ENCODE measurements around the gene PDE3A. TPM values are rescaled to one million over a fixed set of nuclear protein-coding genes. Genes with fewer than 3 reads are reported as not detected.

The PDE3A gene
- total and polyA plus RNA-seq, 2 experiments from 2014 or later: 11.1 to 61.6 TPM

DNA sequence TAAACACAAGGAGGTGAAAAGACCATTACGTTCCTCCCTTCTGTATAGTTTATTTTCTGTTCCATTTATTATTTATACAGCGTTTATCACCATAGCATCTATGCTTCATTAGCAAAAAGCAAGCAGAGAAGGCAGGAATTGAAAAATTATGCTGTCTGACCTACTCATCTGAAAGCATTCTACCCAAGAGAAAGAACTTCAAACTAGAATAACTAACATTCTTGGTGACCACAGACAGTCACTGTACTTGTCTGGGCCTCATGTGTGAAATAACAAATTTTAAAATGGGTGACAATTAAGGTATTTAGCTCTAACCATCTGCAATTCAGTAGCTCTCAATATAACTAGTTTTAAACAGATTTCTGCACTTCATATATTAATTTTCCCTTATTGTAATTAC, 29.3 kb upstream of the PDE3A start:
- H3K4me3 ChIP-seq: no peak overlapping the region
- H2AFZ ChIP-seq: no peak overlapping the region
- H3K27me3 ChIP-seq: no peaks in the 10 kb centered on the region
- 73% methylated on average over 2 of the region's 2 CpGs for WGBS (ENCODE audit: low lambda C conversion rate, missing lambda C conversion rate)
- H3K9me3 ChIP-seq (ENCODE audit: low read depth): no peaks in the 10 kb centered on the region
- no peaks in the 10 kb centered on the region for H3K4me1 ChIP-seq (ENCODE audit: insufficient read depth)
- no peak for TF ChIP-seq EZH2 (IDR thresholded peaks at IDR 0.05; ENCODE audit: borderline replicate concordance)
- TF ChIP-seq, protein P1, sequence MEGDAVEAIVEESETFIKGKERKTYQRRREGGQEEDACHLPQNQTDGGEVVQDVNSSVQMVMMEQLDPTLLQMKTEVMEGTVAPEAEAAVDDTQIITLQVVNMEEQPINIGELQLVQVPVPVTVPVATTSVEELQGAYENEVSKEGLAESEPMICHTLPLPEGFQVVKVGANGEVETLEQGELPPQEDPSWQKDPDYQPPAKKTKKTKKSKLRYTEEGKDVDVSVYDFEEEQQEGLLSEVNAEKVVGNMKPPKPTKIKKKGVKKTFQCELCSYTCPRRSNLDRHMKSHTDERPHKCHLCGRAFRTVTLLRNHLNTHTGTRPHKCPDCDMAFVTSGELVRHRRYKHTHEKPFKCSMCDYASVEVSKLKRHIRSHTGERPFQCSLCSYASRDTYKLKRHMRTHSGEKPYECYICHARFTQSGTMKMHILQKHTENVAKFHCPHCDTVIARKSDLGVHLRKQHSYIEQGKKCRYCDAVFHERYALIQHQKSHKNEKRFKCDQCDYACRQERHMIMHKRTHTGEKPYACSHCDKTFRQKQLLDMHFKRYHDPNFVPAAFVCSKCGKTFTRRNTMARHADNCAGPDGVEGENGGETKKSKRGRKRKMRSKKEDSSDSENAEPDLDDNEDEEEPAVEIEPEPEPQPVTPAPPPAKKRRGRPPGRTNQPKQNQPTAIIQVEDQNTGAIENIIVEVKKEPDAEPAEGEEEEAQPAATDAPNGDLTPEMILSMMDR (IDR thresholded peaks at IDR 0.05; ENCODE audit: poor library complexity): no peak
- no peak overlapping the region for H3K27ac ChIP-seq
- no peaks in the 10 kb centered on the region for H4K20me1 ChIP-seq (ENCODE audit: insufficient read depth, poor library complexity, severe bottlenecking)
- no peaks in the 10 kb centered on the region for H3K36me3 ChIP-seq (replicated peaks; ENCODE audit: insufficient read depth, low read depth)
- no peak overlapping the region for H3K4me2 ChIP-seq
- H3K9me2 ChIP-seq (replicated peaks; ENCODE audit: insufficient read depth): no peaks in the 10 kb centered on the region
- H3K79me2 ChIP-seq: no peaks in the 10 kb centered on the region
- no peak for DNase-seq (ENCODE audit: low spot score)

DNA sequence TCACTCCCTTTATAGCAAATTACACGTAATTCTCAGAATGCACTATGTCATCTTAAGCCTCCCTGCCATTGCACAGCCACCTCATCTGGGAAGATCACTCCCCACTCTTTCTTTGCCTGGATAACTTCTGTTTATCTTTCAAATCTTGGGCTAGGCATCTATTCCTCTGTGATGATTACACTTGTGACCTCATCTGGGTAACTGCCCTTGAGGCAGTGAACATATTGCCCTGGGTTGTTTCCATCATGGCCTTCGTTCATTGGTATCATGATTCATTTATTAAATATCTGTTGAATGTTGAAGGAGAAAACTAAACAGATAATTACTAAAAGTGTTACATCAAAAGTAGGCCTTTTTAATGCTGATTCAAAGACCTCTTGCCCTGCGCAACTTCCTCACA, 26.2 kb upstream of the PDE3A start:
- WGBS (ENCODE audit: low lambda C conversion rate, missing lambda C conversion rate): 93% methylated on average over 3 of the region's 3 CpGs
- no peak for DNase-seq (ENCODE audit: low spot score)
- H2AFZ ChIP-seq: no peak overlapping the region
- no peak overlapping the region for H3K4me3 ChIP-seq
- no peaks in the 10 kb centered on the region for H3K4me1 ChIP-seq (ENCODE audit: insufficient read depth)
- no peaks in the 10 kb centered on the region for H3K36me3 ChIP-seq (replicated peaks; ENCODE audit: insufficient read depth, low read depth)
- no peaks in the 10 kb centered on the region for H3K79me2 ChIP-seq
- no peaks in the 10 kb centered on the region for H3K9me3 ChIP-seq (ENCODE audit: low read depth)
- no peaks in the 10 kb centered on the region for H3K27me3 ChIP-seq
- TF ChIP-seq, protein P1 (IDR thresholded peaks at IDR 0.05; ENCODE audit: poor library complexity): no peak
- TF ChIP-seq EZH2 (IDR thresholded peaks at IDR 0.05; ENCODE audit: borderline replicate concordance): no peak
- no peak for TF ChIP-seq EZH2phosphoT487 (IDR thresholded peaks at IDR 0.05; ENCODE audit: low read depth, severe bottlenecking, unreplicated experiment)
- H3K4me2 ChIP-seq: no peak overlapping the region
- no peaks in the 10 kb centered on the region for H3K9me2 ChIP-seq (replicated peaks; ENCODE audit: insufficient read depth)
- no peaks in the 10 kb centered on the region for H4K20me1 ChIP-seq (ENCODE audit: insufficient read depth, poor library complexity, severe bottlenecking)
- H3K27ac ChIP-seq: no peak overlapping the region

DNA sequence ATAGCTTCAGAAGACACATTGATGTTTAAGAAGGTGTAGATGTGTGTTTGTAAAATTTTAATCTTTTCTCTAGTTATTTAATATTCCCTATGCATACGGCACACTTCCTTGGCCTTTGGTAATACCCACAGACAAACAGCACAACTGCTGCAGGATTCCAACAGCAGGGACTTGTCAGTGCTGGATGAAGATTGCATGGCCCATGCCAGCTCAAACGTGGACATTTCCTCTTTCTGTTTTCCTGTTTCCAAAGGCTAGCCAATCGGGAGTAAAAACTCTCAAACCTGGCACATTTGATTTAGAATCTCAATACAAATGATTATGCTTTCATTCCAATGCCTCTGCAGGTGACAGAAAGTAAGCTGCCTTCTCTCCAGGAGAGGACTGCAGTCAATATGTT, 22.5 kb upstream of the PDE3A start:
- H2AFZ ChIP-seq: peak overlapping the region; percentile 4
- WGBS (ENCODE audit: low lambda C conversion rate, missing lambda C conversion rate): 70% methylated on average over 3 of the region's 3 CpGs
- DNase-seq (ENCODE audit: low spot score): no peak

More for the DNA sequence above, 22.5 kb upstream of the PDE3A start:
- H3K27me3 ChIP-seq: no peaks in the 10 kb centered on the region
- no peaks in the 10 kb centered on the region for H3K79me2 ChIP-seq
- no peaks in the 10 kb centered on the region for H4K20me1 ChIP-seq (ENCODE audit: insufficient read depth, poor library complexity, severe bottlenecking)
- H3K9me2 ChIP-seq (replicated peaks; ENCODE audit: insufficient read depth): no peaks in the 10 kb centered on the region
- no peak overlapping the region for H3K27ac ChIP-seq
- H3K4me3 ChIP-seq: no peak overlapping the region
- H3K4me2 ChIP-seq: no peak overlapping the region
- H3K36me3 ChIP-seq (replicated peaks; ENCODE audit: insufficient read depth, low read depth): no peaks in the 10 kb centered on the region
- TF ChIP-seq, protein P1 (IDR thresholded peaks at IDR 0.05; ENCODE audit: poor library complexity): no peak
- TF ChIP-seq EZH2phosphoT487 (IDR thresholded peaks at IDR 0.05; ENCODE audit: low read depth, severe bottlenecking, unreplicated experiment) (no peak), EZH2 (IDR thresholded peaks at IDR 0.05; ENCODE audit: borderline replicate concordance) (no peak)
- H3K4me1 ChIP-seq (ENCODE audit: insufficient read depth): no peaks in the 10 kb centered on the region
- no peaks in the 10 kb centered on the region for H3K9me3 ChIP-seq (ENCODE audit: low read depth)

All from hepatocyte (in vitro differentiated cells).